DMS 273 (cell line): ENCODE data around the gene BNIP1.

Experiments used
- DNase-seq: peaks from one replicate; lab custom pipeline; 2025; ENCODE audit not compliant: unreplicated experiment; lab: John Stamatoyannopoulos, UW

BNIP1 gene

DNA sequence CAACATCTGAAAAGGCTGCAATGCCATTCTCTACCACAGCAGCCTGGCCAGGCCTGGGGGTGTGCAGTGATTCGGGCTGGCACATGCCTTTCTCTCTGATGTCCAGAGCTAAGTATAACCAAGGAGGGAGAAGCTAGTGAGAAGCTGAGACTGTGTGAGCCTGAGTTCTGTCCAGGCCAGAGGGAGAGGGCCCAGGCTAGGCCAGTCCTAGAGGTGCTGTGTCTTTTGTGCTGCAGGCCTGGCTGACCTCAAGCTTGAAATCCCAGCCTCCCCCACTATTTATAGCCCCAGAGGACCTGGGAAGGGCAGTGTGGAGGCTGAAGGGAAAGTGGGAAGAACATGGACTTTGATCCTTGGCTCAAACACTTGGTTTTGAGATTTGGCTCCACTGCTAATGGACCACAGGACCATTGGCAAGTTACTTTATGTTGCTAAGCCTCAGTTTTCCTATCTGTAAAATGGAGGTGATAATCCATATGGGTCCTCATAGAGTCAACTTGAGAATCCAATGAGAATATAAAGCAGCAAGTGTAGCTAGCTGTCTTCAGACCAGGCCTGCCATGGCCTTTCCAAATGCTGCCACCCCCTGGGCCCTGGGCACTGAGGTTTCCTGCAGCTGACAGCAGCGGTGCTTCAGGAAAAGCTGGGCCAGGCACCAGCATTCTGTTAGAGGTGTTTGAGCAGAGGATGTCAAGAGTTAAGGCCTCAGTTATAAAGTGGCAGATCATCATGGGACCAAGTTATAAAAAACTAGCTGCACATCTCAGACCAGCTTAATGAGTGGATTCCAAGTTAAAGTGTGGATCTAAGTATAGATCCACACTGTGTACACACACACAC lies 21.1 kb downstream of the BNIP1 start:
- no peak for DNase-seq

DNA sequence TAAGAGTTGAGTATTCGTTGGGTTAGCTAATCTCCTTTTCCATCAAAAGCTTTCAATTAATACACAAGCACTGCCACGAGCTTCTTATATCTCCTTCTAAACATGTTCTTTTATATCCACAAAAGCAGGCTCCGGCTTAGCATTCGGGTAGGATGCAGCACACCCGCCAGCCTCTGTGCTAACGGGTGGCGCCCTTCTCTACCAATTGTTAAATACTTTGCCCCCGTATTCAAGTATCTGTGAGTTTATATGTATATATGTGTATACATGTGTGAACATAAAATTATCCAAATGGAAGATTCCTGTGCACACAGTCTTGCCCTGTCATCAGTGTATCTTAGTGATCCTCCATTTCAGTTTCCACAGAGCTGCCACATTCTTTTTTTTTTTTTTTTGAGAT lies 27.8 kb downstream of the BNIP1 start:
- DNase-seq: no peak

DNA sequence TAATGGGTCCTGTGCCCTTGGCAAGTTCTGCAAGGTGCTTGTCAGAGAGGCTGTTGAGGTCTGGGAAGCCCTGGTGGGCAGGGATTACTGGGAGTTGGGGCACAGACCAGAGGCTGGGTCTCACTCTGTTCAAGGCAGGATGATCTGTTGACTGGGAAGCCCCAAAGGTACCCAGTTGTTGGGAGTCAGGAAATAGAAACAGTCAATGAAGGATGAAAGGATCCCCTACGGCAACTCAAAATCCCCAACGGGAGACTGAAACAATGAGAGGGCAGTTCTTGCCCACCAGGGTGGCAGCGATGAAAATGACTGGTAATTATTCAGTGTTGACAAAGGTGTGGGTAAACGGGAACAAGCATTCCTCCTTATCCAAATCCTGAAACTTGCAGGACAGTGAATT lies 31.2 kb downstream of the BNIP1 start:
- no peak for DNase-seq

DNA sequence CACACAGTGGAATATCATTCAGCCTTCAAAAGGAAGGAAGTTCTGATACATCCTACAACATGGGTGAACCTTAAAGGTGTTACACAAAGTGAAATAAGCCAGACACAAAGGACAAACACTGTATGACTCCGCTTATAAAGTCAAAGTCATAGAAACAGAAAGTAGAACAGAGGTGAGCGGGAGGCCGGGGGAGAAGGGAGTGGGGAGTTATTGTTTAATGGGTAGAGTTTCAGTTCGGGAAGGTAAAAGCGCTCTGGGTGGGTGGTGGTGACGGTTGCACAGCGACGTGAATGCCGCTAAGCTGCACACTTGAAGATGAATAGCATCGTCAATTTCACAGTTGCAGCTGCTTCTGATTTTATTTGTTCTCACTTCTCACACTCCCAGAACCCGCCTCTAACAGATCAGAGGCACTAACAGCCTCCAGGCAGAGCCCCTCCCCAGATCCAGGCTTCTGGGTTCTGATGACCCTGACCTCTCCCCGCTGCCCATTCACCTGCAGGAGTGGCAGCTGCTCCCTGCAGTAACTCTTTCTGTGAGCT lies 34.1 kb downstream of the BNIP1 start:
- DNase-seq: no peak

DNA sequence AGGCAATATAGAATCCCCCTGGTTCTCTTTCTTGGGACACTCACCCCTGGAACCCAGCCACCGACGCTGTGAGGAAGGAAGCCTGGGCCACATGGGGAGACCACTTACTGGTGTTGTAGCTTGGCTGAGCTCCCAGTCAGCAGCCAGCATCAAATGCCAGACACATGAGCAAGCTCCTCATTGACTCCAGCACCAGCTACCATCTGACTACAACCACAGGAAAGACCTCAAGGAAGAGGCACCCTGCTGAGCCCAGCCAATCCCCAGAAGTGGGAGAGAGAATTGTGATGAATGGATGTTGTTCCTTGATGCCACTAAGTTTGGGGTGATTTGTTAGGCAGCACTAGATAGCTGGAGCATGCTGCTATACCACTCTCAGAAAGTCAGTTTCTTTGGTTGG lies 36.0 kb downstream of the BNIP1 start:
- no peak for DNase-seq

DNA sequence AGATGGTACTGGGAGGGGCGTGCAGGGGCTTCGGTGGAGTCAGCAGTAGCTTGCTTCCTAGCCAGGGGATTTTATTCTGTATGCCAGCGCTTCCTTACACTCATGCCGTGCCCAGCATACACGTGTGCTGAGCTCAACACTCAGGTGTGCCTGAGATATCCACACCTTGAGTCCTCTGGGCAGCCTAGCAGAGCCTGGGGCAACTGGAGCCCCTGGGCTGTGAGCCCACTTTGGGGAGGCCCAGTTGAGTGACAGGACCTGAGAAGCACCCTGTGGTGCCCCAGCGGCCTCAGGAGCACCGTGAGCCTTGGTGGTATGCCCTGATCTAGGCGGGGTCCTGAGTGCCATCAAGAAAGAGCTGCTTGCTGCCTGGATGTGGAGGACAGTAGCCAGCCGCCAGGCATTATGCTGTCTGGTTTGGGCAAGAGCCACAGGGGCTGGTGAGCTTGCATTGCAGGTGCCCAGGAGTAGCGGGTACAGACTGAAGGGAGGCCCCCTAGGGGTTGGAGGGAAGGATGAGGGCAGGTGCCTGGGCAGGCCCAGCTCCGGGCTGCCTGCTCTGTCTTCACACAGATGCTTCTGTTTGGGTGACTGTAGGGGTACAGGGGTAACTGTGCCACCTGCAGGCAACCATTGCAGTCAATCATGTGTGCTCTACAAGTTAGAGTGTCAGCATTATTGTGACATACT lies 42.9 kb downstream of the BNIP1 start:
- peak; percentile 46 for DNase-seq

DNA sequence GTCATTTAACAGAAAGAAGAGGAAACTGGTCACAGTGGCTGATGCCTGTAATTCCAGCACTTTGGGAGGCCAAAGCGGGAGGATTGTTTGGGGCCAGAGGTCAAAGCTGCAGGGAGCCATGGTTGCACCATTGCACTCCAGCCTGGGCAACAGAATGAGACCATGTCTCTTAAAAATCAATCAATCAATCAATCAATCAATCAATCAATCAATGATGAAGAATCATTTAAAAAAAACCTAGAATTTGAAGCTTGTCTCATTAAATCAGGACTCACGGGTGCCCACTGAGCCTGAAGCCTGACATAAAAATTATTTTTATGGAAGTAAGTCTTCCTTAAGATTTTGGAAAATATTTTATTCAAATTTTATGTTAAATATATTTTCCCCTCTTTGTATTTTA lies 43.9 kb downstream of the BNIP1 start:
- no peak for DNase-seq

DNA sequence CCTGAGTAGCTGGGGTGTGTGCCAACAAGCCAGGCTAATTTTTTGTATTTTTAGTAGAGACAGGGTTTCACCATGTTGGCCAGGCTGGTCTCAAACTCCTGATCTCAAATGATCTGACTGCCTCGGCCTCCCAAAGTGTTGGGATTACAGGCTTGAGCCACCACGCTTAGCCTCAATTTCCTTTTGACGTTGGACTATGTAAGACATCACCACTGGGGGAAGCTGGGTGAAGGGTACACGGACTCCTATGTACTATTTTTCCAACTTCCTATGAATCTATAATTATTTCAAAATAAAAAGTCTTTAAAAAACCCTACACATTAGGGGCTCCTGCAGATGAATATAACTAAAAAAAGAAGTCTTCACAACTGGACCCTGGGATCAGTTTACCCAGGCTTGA lies 46.7 kb downstream of the BNIP1 start:
- DNase-seq: no peak

DNA sequence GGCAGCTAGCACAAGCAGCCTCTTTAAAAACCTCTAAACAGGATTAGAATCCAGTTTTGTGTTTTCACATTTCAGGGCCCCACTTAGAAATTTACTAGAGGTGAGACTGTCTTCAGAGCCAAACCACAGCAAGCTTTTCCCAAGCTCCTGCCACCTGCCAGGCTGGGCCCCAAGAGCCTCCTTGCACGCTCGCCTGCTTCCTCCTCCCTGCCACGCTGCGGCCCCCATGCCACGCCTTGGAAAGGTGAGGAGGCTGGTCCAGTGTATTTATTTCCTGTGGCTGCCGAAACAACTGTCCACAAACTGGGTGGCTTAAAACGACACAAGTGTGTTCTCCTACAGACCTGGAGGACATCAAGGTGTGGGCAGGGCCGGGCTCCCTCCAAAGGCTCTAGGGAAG lies 47.2 kb downstream of the BNIP1 start:
- no peak for DNase-seq

DNA sequence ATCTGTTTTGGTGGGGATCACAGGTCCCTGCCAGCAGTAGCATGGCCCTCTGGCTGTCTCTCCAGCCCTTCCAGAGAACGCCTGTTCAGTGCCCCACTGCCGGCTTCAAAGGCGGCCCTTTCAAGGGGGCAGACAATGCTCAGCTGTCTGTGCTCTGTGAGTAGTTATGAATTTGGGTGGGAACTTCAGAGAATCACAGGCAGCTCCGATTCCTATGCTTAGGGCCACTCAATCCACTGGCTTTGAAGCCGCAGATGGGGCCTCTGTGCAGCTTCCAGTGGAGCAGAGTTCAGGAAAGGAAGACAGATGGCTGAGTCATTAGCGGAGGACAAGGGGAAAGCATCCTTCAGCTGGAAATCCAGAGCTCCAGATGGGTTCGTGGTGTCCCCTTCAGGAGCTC lies 48.2 kb downstream of the BNIP1 start:
- peak; percentile 44 for DNase-seq

DNA sequence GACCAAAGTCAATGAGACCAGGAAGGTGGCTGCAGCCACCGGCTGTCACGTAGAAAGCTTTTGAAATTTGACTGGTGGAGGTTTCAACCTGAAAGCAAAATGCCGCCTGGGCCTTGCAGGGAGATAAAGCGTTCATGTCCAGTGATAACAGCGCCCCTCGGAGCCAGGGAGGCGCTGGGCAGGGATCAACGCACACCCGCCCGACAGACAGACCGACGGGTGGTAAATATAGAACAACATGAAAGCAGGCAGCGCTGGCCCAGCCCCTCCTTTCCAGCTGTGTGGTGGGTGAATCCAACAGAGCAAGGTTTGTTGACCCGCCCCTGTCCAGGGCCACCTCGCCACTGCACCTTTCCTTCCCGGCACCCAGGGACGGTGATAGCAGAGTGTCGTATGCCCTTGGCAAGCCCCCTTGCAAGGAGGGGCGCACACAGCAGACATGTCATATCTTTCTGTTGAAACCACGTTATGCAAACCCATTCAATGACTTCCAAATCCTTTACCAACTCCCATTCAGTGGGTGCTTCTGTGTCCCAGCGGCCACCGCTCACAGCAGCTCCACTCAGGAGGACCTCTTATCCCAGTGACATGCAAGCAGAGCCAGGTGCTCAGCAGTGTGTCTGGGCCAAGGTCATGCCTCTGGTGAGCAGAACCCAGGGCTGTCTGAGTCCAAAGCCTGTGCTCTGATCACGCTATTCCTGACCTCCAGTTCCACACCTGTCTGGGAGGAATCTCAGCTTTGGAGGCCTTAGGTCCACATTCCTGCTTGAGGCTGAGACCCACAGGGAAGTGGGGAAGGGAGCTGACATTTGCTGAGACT lies 52.0 kb downstream of the BNIP1 start:
- no peak for DNase-seq

DNA sequence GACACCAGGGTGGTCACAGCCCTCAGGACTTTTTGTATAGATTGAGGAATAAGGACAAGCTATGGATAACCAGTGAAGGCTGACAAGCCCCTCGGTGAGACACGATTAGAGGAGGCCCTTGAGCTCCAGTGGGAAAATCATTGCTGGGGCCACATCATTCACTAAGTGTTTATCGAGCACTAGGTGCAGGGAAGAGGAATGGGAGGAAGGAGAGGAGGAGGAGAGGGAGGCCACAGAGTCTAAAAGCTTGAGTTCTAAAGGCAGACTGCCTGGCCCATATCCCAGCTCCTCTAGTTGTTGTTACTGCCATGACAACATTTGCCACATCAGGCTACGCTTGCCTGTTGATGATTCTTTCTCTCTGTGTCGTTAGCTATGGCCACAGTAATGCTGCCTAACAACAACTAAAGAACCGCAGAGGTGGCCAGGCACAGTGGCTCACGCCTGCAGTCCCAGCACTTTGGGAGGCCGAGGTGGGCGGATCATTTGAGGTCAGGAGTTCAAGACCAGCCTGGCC lies 53.1 kb downstream of the BNIP1 start:
- no peak for DNase-seq

DNA sequence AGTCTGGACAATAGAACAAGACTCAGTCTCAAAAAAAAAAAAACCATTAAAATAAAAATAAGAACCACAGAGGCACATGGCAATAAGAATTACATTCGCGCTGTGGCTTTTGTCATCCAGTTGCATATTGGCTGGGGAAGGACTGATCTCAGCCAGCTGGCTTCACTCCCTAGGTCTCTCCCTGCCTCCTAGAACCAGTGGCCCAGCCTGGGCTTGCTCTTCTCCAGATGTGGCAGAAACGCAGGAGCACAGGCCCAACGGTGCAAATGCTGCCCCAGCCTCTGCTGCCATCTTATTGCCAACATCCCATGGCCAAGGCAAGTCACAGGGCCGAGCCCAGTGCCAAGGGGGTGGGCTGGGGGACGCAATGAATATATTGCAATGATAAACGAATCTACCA lies 53.7 kb downstream of the BNIP1 start:
- no peak for DNase-seq

DNA sequence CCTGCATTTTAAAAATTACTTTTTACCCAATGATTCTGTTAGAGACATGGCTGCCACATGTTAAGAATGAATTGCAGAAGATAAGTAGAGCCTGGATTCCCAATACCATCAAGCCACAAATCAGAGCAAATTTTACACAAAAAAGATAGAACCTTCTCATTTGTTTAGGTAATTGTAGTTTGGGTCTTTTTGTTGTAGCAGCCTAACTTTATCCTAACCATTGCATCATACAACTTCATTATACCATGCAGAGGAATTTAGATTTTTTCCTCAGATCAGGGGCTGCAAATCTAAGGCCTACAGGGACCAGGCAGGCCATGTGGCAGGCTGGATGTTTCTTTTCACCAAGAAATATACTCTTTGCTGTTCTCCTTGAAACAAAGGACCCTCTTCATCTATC lies 56.0 kb downstream of the BNIP1 start:
- DNase-seq: no peak

DNA sequence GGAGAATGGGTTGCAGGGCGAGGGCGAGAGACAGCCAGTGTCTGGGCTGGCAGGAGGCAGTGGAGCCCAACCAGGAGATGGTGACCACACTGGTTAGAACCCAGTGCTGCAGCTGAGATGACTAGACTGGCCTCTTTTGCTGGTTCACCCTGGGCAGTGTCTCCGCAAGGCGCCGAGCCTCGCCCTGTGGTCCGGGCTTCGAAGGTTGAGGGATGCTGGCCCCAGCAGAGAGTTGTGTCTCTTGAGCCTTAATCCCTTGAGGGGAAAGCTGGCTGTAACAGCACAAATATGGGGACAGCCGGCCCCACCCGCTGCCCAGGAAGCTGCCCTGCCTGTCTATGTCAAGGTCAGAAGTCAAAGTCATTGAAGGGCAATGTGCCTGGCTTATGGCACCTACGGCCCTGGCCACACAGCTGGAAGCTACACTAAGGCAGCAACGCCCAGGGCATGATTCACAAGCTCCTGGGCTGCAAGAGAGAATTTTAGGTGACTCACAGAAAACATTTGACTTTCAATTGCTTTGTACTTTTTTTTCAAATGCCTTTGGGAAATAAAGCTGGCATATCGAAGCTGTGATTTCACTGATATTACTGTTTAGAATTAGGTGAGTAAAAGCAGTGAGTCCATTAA lies 57.4 kb downstream of the BNIP1 start:
- no peak for DNase-seq

DNA sequence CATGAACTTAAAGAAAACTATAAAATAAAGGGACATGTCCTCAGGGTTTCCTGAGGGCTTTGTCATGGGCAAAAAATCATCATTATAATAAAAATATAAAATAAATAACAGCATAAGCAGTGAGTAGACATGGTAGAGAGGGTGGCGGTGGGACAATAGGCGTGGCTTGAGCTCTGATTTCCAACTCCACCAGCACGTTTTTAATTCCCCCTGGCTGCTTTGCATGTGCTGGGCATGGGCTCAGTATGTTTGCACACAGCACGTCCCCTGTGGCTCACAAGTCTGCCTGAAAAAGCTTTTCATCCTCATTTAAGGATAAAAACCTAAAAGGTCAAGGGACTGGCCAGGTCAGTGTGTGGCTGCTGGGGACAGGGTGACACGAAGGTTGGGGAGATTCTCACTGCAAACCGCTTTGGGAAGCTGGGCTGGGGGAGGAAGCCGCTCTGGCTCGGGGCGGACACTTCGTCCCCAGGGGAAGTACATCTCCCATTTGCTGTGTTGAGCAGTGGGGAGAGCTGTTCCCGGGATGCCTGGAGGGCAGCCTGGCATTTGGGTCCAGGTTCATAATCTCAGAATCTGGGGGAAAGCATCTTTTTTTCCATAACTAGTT lies 58.0 kb downstream of the BNIP1 start:
- DNase-seq: no peak

DNA sequence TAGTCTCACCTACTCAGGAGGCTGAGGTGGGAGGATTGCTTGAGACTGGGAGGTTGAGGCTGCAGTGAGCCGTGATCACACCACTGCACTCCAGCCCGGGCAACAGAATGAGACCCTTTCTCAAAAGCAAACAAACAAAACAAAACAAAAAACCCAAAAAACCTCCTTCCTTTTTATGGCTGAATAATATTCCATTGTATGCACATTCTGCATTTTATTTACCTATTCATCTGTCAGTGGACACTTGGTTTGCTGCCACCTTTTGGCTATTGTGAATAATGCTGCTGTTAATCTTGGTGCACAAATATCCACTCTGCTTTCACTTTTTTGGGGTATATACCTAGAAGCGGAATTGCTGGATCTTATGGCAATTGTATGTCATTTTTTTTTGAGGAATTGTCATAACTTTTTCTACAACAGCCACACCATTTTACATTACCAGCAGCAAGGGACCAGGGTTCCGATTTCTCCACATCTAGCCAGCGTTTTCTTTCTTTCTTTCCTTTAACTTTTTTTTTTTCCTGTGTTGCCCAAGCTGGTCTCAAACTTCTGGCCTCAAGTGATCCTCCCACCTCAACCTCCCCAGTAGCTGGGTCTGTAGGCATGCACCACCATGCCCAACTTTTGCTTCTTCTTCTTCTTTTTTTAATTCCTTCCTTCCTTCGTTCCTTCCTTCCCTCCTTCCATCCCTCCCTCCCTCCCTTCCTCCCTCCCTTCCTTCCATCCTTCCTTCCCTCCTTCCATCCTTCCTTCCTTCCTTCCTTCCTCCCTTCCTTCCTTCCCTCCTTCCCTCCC lies 60.1 kb downstream of the BNIP1 start:
- peak; percentile 61 for DNase-seq

DNA sequence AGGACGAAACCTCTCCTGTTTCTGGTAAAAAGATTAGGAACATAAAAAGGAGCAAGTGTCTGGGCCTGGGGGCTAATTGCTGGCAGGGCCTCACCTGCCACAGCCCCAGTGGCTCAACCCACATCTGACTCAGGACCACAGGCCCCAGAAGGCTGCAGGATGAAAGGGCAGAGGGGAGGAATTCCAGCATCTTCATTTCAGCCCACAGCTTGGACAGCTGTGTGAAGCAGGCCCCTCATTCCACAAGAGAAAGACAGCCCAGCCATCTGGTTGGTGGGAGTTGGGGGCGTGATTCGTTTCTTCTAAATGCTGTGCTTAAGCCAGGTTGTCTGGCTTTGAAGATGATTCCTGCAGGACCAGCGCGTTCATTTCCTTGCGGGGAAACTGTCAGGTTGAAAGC lies 61.6 kb downstream of the BNIP1 start:
- no peak for DNase-seq

DNA sequence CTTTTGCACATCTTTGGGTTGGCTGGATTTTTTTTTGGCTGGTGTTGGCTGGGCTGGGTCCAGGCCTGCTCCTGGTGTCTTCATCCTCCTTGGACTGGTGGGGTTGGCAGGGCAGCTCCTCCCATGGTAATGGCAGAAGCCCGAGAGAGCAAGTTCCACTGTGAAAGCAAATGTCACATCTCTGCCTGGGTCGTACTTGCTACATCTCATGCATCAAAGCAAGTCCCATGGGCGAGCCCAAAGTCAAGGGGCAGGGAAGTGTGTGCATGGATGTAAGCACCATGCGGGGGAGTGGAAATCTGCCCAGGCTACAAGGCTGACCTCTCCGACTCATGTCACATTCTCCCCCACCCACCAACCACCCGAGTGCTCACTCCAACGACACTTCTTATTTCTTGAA lies 64.0 kb downstream of the BNIP1 start:
- DNase-seq: no peak

DNA sequence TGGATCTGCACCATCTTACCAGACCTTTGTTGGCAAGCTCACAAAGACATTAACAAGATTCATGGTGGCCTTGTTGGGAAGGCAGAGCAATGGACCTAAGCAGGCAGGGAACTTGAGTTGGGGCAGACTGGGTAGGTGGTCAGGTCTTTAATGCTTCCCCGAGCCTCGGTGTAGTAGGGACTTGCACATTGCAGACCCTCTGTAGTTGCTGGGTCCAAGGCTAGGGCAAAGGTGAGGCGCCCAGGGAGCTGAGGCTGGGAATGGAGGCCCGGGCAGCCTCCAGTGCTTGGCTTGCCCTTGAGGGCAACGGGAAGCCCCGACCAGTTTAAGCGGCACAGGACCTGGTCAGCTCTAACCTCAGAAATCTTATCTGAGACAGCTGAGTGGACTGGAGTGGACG lies 66.5 kb downstream of the BNIP1 start:
- DNase-seq: no peak
